Activated CD4-positive, alpha-beta T cell treated with anti-CD3 and anti-CD28 coated beads for 1 hour (primary cell): ENCODE data around the gene SAMD3.
"Not testable (repeated sequence)": the region's sequence is repeated elsewhere in the genome, so short reads cannot be mapped to it uniquely, and the experiment has no call there.

Experiments
- DNase-seq: peaks from one replicate; pipeline ENCODE4 v3.0.0-alpha.2; 2020

Gene SAMD3

DNA sequence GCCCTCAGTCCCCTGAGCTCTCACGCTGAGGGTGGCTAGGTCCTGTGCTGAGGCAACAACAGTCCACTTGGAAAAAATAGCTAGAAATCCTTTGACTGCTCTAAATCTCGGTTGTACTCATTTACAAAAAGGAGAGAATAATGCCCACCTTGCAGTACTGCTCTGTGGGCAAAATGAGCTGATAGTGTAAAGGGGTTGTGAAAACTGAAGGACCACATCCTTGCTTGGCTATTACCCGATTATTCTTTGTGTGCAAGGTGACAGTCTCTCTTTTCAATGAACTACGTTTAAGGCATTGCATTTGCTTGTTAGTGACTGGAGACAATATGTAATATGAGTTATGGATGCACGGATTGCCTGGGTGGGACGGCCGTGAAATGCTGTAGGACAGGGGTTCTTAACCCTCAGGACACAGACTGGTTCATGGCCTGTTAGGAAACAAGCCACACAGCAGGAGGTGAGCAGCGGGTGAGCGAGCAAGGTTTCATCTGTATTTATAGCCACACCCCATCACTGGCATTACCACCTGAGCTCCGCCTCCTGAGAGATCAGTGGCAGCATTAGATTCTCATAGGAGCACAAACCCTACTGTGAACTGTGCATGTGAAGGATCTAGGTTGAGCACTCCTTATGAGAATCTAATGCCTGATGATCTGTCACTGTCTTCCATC, 14.6 kb downstream of the SAMD3 start:
- DNase-seq: no peak

DNA sequence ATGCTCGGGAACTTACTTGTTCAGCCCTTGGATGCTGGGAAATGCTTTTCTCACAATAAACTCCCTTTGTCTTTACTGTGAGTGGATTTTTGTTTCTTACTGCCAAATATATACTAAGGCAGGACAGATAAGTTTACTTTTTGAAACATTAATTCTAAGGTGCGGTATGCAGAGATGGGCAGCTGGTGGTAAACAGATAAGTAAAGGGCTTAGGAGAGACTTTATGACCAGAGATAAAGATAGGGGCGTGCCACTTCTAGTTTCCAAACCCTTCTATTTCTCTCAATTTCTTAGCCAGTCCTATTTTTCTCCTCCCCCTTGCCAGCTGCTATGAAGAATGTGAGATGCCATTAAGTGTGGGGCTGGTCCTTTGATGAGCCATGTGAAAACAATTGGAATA, 16.3 kb downstream of the SAMD3 start:
- DNase-seq: no peak

DNA sequence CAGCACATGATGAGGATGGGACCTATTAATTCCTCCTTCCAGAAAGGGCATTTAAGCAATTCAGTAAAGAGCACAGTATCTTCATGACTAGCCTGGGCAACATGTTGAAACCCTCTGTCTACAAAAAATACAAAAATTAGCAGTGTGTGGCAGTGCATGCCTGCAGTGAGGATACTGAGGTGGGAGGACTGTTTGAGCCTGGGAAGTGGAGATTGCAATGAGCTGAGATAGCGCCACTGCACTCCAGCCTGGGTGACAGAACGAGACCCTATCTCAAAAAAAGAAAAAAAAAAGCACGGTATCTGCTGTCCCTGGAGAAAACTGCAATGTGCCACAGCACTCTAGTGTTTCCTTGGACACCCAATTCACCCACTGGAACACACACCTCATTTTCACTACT, 18.4 kb downstream of the SAMD3 start:
- DNase-seq: no peak

DNA sequence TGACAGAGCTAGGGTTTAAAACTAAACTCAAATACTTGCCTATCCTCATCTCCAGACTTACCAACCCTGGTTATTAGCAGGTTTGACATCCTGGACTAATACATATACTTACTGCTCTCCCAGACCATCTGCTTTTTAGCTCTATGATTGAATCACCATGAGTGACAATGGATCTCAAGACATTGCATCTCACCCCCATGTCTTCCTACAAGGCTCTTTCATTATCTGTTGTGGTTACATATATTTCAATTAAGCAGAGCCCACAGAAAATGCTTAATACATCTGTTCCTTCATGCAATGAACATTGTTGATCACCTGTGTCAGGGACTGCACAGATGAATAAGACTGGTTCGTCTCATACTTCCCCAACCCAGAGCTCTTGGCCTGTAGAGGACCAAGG, 19.4 kb downstream of the SAMD3 start:
- DNase-seq: no peak

DNA sequence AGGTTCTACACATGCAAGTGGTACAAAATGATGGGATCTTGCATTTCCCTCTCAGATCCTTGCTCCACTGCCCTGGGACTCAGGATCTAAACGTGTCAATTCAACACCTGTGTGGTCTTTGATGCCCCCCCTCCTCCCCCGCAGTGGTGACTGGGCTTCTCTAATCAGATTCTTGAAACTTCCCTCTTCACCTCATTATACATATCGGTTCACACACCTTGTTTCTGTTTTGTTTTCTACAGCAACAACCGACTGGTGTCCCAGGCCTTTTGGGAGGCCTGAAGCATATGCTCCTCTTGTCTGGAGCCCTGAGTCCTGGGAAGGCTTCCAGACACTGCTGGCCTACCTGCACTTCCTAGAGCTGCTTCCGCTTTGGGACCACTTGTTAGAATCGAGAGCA, 20.0 kb downstream of the SAMD3 start:
- DNase-seq: no peak

DNA sequence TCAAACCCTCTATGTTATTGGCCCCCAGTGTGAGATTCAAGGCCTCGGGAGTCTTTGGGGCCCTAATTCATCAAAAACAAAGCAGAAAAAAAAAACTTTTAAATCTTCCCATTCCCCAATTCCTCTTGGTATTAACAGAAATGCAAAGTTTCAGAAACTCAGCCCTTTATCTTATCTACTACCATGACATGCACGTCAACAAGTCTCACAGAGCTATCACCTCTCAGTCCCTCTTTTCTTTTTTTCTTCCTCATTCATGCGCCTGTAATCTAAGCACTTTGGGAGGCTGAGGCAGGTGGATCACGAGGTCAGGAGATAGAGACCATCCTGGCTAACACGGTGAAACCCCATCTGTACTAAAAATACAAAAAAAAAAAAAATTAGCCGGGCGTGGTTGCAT, 22.7 kb downstream of the SAMD3 start:
- no peak for DNase-seq

DNA sequence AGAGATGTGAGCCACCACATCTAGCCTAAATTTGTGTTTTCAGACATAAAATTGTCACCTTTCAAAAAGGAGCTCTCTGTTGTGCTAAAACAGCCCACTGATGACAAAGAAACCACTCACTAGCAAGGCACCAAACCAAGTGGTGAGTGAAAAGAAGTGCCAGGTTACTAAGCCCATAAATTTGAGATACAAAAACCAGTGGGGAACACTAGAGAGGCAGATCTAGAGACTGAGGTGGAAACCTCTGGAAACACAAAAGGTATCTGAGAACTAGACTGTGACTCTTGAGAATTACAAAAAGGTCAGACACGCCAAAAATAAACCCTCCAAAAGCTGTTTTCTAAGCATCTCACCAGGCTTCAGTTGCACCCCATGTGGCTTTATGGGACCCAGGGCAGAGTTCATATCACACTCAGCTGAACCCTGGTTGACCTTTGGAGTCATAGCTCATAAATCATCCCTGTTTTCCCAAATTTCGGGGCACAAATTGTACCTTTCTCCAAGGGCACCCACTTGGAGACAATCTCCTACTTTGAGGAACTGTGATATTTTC, 24.2 kb downstream of the SAMD3 start:
- DNase-seq: no peak

DNA sequence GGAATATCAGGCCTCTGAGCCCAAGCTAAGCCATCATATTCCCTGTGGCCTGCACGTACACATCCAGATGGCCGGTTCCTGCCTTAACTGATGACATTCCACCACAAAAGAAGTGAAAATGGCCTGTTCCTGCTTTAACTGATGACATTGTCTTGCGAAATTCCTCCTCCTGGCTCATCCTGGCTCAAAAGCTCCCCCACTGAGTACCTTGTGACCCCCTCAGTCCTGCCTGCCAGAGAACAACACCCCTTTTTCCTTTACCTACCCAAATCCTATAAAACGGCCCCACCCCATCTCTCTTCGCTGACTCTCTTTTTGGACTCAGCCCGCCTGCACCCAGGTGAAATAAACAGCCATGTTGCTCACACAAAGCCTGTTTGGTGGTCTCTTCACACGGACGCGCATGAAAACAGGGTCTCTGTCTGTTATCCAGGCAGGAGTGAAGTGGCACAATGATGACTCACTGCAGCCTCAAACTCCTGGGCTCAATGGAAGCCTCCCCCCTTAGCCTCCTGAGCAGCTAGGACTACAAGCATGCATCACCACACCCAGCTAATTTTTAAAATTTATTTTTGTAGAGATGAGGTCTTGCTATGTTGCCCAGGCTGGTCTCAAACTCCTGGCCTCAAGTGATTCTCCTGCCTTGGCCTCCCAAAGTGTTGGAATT, 24.8 kb downstream of the SAMD3 start:
- not testable (repeated sequence) for DNase-seq

DNA sequence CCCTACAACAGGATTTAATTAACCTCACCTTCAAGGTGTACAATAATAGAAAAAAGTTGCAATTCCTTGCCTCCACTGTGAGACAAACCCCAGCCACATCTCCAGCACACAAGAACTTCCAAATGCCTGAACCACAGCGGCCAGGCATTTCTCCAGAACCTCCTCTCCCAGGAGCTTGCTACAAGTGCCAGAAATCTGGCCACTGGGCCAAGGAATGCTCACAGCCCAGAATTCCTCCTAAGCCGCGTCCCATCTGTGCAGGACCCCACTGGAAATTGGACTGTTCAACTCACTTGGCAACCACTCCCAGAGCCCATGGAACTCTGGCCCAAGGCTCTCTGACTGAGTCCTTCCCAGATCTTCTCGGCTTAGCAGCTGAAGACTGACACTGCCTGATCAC, 28.3 kb downstream of the SAMD3 start:
- DNase-seq: not testable (repeated sequence)

DNA sequence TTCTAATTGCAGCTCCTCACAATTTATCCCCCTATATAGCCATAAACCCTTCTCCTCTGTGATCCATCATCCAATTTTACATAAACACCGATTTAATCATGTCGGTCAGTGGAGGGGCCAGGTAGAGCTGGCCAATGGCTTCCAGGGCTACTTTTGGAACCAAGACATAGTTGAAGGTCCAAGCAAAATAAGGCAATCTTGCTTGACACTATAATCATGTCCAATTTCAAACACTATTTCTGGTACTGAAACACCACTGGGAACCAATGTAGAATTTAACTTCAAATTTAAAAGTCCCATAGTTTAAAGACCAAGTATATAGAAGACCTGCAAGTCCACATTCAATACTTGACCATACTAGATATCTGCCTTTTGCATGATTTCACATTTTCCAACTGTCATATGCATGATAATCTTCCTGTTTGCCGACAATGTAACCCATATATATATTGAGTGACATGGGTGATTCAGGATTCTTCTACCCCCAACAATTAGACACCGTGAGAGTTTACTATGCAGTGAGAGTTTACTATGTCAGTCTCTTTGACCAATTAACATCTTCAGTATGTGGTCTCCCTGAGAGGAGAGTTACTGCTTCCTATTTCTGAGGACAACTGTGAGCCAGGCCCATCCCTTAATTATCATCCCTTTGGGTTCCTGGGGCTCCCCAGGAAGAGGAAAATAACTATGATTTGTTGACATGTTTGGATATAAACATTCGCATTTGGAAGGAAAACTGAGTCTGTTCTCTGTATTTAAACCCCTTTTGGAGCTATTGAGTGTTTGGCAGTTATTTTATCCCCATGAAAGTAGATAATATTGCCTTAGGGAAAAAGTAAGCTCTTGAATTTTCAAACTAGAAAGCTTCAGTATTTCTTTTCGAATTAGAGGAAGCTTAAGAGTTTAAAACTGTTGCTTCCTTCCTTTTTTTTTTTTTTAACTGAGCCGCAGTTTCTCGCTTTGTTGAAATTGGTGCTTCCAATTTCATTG, 31.8 kb downstream of the SAMD3 start:
- no peak for DNase-seq

DNA sequence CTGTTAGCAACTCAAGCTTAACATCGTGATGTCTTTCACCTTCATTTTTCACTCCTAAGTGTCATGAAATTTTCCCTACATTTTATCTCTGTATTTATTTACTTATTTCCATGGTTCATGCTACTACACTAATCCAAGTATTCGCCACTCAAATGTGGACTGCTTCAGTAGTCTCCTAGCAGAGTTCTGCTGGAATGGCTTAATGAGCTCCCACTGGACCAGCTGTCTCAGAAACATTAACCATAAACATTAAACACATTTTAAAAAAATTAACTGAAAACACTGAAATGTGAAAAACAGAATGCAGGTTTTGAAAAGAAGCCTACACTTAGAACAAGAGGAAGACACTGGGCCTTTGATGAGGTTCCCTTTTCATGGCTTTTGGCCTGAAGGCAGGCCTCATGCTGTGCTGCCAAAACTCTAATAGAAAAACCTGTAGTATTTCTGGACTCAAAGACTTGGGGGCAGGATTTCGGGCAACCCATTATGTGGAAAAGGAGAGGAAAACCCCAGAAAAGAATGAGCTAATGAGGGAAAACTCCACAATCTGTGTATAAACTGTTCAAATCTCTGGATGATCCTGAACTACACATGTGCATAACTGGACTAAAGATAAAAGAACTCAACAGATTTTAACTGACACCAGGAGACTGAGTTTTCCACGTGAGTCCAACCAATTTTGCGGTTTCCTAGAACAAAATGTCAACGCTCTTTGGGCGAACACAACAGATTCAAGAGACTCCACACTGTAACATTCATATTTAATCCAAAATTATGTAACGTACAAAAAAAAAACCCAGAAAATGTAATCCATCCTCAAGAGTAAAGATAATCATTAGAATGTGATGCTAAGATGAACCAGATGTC, 33.0 kb downstream of the SAMD3 start:
- DNase-seq: no peak

DNA sequence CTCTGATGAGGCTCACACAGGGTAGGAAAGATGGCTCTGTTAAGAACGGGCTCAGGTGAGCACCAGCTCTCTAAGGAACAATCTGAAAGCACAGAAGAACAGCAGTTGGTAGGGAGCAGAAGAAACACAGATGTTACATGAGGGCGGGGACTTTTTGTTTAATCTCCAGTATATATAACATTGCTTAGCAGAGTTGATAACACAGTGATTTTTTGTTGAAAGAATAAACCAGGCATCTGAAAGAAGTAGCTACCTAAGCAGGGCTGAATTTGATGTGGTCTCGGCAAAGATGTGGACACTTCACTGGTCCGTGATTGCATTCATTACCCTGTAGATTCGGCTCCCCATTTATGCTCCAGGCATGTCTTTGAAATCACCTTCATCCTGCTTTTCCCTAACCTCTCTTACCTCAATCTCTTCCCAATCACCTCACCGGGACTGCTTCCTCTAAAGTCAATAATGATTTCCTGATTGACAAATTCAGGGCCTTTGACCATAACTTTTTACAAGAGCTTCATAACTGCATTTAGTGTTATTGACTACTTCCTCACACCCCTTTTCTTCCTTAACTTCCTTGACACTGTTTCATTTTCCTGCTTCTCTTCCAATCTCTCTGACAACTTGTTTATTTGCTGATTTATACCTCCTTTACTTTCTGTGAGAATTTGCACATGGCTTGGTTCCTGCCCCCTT, 34.4 kb downstream of the SAMD3 start:
- no peak for DNase-seq

DNA sequence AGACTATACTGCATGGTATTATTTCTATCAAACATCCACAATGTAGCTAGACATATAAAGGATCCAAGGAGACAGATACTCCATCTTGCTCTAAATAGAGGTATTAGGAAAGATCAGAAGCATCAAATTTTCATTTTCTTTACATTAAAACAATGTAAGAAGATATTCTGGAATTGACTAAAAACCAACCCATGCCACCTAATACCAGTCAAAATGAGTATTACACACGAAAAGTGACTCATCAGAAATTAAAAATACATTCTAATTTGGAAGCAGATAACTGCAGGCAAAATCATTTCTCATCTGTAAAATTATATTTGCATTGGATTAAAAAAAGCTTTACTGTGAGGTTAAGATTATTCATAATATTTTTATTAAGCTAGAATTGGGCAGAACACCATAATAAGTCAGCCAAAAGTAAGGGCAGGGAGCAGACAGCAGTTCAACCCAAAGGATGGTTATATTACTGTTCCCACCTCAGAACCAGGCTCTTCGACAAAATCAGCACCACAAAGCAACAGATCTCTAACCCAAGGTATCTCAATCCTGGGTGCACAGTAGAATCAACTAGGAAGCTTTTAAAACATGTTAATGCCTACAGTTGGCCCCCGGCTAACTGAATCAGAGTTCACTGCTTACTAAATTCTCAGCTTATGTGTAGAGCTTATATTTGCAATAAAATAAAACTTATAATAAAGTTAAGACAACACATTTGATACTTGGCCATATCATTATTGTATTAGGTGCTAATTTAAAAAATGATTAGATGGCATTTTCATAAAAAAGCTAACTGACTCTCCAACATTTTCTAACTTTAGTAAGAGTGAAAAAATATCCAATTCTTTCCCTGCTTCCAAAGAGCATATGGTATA, 35.2 kb downstream of the SAMD3 start:
- no peak for DNase-seq

DNA sequence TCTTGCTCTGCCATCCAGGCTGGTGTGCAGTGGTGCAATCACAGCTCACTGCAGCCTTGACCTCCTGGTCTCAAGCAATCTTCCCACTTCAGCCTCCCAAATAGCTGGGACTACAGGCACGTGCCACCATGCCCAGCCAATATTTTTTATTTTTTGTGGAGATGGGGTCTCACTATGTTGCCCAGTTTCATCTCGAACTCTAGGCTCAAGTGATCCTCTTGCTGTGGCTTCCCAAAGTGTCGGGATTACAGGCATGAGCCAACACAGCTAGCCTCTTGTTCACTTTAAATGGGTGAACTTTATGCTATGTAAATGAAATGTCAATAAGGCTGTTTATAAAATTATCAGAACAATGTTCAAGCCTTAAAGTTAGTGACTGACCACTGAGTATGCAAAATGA, 37.1 kb downstream of the SAMD3 start:
- DNase-seq: no peak

DNA sequence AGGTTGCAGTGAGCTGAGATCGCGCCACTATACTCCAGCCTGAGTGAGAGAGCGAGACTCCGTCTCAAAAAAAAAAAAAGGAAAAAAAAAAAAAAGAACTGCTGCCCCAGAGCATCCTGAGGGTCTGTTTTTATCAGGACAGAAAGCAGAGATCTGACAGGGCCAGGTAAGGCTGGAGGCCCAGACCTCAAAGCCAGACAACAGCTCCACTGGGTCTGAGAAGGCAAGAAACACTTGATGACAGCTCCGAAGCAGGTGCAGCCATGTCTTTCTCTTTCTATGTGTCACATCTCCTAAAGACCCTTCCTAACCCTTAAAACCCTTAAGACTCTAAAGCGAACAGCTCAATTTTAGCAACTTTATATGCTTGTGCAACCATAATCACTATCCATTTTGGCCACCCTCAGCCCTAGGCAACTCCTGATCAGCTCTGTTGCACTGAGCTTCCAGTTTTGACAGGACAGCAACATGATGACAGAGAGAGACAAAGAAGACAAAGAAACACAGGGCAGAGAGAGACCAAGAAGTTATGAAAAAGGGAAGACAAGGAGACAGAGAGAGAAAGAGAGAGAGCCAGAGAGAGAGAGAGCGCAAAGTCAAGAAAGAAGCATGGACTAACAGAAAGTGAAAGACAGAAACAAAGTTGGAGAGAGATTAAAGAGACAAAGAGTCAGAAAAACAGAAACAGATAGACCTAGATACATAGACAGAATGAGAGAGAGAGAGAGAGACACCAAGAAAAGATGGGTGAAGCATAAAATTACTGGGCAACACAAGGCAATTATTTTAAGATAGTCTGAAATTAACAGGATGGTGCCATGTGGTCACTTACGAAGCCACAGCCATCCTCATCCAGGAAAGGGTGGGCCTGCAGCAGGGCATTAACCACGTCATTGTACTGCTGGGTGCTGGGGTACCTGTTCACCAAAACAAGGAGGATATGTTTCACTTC, 39.2 kb downstream of the SAMD3 start:
- no peak for DNase-seq

DNA sequence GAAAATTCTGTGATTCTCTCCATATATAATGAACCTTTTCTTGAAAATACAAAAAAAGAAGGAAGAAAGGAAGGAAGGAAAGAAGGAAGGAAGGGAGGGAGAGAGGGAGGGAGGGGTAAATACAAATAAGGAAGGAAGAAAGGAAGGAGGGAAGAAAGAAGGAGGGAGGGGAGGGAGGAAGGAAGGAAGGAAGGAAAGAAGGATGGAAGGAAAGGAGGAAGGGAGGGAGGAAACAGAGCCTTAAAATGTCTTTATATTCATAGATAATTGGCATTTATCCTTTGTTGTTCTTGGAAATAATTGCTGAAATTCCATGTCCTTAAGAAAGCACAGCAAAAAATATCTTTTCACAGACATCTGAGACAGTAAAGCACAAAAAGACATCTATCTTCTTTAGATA, 40.3 kb downstream of the SAMD3 start:
- no peak for DNase-seq

DNA sequence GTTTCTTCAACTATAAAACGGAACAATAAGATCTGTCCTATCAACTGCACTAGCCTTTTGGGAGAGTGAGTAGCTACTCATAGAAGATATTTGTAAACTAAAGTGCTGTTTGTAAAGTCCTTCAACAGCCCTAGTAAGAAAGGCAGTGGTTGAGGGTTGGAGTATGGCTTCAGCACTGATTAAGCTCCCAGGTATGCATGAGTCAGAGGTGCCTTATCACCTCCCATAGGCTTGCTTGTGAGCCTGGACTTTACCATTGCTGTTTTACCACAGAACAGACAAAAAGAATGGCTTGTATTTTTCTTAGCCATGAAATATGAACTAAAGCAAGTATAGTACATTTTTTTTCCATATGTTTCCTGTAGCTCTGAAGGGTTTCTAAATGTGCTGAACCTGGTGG, 44.1 kb downstream of the SAMD3 start:
- DNase-seq: no peak

DNA sequence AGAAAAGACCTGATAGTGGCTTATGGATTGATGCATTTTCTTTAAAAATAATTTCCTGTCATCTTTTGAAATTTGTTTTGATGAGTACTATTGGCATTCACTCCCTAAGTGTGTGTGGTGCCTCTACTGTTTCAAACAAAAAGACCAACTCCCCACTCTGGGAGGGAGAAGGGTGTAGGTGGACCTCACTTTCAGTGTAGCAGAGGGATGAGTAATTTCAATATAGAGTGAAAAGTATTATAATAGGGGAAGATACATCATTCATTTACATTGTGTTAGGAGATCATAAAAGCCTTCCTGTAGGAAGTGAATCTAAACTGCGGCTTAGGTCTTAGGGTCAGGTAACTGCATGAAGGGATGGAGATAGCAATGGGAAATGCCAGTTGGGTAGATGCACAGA, 46.4 kb downstream of the SAMD3 start:
- no peak for DNase-seq

DNA sequence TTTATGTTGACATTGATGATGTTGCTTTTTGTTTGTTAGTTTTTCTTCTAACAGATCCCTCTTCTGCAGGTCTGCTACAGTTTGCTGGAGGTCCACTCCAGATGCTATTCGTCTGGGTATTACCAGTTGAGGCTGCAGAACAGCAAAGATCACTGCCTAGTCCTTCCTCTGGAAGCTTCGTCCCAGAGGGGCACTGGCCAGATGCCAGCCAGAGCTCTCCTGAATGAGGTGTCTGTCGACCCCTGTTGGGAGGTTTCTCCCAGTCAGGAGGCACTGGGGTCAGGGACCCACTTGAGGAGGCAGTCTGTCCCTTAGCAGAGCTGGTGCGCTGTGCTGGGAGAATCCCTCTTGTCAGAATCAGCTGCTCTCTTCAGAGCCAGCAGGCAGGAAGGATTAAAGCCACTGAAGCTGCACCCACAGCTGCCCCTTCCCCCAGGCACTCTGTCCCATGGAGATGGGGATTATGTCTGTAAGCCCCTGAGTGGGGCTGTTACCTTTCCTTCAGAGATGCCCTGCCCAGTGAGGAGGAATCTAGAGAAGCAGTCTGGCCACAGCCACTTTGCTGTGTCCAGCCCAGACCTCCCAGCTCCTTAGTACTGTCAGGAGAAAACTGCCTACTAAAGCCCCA, 49.3 kb downstream of the SAMD3 start:
- DNase-seq: not testable (repeated sequence)
